Activated T-helper 1 cell treated with Interleukin-2 at 50 U/mL for 16 hours (primary cell): ENCODE measurements around the gene PLEKHG3.
A peak's percentile ranks its signal among the peaks of the same experiment; 100 is the strongest.

Experiments used
- DNase-seq: peaks from one replicate; pipeline ENCODE4 v3.0.0-alpha.2; 2020; ENCODE audit warnings: low read depth

The PLEKHG3 gene

DNA sequence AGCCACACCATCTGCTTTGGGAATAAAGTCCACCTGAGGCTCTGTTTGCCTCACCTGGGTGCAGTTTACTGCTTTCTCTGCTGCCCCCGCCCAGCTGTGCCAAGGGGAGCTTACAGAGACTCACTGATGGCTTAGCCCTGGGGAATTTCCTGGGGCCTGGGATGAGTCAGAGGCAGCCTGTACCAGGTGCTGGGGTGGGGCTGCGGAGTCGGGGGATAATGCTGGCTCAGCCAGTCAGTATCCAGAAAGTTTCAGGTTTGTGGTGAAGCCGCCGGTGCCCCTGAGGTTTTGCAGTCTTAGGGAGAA lies 22.3 kb downstream of the PLEKHG3 start:
- peak; percentile 35 for DNase-seq

DNA sequence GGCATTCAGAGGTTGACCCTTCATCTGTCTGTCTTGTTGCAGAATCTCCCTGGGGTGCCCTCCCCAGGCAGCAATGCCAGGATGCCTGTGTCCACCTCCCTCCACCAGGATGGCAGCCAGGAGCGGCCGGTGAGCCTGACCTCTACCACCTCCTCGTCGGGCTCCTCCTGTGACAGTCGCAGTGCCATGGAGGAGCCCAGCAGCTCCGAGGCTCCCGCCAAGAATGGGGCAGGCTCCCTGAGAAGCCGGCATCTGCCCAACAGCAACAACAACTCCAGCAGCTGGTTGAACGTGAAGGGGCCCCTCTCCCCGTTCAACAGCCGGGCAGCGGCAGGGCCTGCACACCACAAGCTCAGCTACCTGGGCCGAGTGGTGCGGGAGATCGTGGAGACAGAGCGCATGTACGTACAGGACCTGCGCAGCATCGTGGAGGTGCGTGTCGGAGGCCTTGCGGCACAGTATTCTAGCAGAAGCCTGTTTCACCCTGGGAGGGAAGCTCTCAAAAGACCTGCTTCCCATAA lies 23.4 kb downstream of the PLEKHG3 start:
- no peak for DNase-seq

DNA sequence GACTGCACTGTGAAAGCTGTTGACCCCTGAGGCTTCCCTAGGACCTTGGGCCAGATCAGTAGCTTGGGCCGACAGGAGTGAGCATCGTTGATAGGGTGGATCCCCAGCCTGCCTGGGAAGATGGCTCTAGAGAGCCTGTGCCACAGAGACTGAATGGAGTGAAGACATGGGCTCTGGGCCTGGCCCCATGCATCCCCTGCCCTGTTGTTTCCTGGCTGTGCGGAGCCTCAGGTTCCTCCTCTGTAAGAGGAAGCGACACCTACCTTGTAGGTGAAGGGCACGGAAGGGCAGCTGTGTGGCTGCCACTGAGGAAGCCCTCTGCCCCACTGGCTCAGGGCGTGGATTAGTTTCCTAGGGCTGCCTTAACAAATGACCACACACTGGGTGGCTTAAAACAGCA lies 23.9 kb downstream of the PLEKHG3 start:
- DNase-seq = no peak

DNA sequence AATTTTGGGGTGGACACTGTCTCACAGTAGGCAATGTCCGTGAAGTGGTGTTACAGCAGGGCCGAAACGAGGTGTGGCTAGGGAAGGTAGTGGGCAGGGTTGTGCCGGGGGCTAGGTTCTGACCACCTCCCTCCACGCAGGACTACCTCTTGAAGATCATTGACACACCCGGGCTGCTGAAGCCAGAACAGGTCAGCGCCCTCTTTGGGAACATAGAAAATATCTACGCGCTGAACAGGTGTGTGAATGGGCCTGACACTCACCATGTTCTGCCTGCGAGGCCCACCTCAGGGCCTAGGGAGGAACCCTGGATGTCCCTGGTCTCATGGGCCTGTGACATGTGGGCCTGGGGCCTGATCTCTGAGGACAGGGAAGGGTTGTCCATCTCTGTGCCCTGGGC lies 24.6 kb downstream of the PLEKHG3 start:
- DNase-seq = no peak

DNA sequence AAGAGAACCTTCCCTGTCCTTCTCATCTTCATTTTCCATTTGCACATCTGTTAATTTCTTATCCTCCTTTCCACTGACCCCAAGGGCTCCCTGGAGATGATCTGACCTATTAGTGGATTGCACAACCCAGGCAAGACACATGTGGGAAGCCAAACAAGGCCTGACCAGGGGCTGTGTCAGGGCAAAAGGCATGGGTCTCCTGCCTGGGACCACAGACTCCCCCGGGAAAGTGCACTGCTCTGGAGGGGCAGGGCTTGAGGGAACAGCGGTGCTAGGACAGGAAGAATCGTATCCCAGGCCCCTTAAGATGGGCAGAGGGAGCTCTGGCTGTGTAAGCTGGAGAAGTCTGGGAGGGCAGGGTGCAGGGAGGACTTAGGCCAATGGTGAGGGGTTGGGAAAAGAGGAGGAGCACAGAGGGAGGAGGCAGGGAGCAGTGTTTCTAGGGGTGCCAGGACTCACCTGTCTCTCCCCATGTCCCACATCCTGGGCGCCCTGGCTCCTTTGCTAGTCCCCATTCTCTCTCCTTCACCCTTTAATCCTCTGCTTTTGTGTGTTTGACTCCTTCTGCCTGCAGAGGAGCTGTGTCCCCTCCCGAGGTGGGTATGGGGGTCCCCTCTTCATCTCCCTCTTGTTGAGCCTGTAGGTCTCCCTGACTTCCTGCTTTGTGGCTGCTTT lies 25.3 kb downstream of the PLEKHG3 start:
- no peak for DNase-seq

DNA sequence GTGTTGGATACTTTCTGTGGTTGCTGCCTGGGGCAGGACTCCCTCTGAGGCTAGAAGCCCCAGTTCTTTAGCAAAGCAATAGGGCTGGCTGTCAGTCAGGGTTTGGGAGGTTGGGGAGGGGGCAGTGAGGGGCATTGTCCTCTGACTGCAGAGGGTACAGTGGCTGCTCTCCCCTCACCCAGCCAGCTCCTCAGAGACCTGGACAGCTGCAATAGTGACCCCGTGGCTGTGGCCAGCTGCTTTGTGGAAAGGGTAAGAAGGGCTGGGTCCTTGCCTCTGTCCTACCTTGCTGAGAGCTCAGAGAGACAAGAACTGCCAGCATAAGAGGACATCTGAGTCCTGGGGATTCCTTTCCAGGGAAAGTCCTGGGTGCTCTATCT lies 25.8 kb downstream of the PLEKHG3 start:
- DNase-seq = no peak

DNA sequence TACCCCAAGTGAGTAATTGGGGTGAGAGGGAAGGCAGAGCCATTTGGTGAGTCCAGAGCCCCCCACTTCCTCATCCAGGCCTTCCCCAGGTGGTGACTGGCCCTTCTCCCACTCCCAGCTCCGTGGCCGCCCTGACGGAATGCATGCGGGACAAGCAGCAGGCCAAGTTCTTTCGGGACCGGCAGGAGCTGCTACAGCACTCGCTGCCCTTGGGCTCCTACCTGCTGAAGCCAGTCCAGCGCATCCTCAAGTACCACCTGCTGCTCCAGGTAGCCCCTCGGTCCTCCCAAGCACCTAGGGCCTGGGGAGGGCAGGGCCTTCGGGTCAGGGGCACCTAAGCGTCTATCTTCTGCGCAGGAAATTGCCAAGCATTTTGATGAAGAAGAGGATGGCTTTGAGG lies 26.5 kb downstream of the PLEKHG3 start:
- no peak for DNase-seq

DNA sequence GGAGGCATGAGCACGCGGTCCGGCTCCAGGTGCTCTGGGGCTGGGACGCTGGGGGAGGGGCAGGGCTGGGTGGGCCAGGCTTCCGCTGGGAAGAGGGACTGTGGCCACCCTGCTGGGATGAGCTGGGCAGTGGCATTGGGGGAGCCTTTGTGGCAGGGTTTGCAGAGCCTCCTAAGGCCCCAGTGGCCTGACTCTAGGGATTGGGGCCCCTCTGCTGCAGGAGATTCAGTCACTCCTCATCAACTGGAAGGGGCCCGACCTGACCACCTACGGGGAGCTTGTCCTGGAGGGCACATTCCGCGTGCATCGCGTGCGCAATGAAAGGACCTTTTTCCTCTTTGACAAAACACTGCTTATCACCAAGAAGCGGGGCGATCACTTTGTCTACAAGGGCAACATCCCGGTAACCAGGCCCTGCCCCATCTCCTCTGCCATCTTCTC lies 26.9 kb downstream of the PLEKHG3 start:
- no peak for DNase-seq

DNA sequence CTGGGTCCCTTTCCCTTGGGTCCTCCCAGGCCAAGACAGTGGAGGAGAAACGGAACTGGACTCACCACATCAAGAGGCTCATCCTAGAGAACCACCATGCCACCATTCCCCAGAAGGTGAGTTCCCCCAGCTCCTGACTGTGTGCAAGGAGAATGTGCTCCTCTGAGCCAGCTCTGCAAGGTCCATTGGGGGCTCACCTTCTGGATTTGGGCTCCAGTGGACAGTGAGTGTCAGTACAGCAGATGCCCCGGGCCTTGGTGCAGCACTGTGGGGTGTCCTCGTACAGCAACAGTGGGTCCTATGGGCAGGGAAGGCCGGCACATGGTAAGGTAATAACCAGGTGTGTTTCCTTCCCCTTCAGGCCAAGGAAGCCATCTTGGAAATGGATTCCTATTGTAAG lies 27.8 kb downstream of the PLEKHG3 start:
- no peak for DNase-seq

DNA sequence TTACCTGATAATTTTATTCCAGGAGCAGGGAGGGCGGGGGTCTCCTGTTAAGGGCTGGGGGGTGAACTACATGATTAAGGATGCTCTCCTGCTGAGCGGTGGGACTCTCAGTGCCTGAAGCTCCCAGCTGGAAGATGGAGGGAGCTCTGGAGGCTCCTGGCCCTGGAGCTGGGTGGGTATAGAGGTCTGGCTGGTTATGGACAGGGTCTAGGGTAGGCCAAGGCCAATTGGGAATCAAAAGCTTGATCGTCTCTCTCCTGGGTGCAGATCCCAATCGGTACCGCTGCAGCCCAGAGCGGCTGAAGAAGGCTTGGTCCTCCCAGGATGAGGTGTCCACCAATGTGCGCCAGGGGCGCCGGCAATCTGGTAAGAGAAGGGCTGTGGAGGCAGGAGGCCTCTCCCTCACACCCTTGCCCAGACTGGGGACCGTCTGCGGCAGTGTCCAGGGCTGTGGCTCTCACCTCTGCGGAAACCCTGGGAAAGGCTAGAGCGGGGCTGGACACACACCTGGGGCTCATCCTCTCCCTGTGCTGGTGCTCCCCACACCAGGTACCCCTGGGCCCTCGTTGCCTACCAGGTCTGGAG lies 28.4 kb downstream of the PLEKHG3 start:
- DNase-seq = no peak

DNA sequence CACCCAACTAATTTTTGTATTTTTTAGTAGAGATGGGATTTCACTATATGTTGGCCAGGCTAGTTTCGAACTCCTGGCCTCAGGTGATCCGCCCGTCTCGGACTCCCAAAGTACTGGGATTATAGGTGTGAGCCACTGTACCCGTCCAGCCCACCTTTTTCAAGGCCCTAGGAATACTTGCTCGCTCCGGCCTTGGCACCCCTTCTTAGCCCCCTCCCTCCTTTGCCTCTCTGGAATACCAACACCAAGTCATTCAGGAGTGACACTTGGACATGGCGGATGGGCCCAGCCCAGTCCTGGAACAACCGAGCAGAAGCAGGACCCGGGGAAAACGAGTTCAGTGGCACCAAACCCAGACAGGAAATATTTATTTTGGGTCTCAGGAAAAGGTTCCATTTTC lies 29.1 kb downstream of the PLEKHG3 start:
- DNase-seq = no peak

DNA sequence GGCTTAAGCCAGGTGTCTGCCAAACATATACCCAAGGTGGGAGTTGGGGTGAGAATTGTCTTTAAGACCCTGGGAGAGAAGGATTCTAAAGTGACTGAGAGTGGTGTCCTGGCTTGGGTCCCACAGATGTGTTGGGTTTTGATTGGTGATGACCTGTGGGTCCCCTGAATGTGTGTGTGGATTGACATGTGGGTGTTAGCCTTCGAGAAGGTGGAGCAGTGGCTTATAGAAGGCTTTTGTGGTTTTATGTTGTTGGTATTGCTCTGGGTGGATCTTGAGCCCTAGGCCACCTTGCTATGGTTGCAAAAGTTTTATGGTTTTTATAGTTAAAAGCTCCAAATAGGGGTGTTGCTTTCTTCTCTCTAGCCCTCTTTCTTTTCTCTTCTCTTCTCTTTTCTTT lies 29.7 kb downstream of the PLEKHG3 start:
- no peak for DNase-seq

DNA sequence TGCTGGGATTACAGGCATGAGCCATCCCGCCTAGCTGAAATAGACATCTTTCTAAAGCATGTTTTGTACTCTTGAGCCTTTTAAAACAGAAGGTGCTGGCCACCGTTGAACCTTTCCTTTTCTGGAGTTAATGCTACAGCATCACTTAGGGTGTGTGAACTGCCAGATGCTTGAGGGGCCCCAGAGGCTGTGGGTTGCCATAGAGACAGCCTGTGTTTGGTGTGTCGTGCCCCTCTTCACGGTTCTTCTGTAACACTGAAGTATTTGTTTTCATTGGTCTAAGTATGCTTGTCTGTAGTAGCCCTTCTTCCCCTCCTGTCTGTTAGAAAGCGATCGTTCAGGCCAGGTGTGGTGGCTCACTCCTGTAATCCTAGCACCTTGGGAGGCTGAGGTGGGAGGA lies 30.8 kb downstream of the PLEKHG3 start:
- no peak for DNase-seq

DNA sequence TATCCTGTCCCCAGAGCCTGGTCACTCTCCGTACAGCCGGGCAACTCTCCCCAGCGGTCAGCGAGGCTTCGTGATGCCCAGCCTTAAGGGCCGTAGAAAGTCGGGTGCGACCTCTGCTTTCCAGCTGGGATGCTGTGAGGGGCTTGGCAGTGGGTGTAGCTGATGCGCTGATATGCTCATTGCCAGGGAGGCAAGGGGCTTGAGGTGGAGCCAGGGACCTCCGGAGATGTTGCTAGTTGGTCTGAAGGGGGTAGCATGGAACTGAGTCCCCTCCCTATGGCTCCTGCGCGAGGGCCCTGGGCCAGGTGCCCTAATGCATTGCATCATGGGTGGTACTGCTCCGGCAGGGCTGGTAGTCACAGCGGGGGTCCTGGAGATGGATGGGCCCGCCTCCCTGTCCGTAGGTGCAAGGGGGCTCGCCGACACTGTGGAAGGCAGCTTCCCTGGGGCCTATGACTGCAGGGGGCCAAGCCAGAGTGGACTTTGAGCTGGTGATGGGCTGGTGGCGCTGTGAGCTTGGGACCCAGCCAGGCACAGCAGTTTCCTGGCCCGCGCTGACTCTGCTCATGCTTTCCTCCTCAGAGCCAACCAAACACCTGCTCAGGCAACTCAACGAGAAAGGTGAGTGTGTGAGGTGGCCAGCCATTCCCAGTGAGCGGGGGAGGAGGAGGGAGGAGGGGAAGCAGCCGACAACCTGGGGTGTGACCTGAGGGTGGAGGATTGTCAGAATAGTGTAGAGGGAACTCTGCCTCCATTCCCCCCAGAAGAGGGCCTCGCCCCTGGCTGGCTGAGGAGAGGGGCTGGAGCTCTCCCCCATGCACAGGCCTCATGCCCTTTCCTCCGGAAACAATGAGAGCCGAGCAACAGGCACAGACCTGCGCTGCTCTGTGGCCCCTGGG lies 32.3 kb downstream of the PLEKHG3 start:
- DNase-seq = no peak

DNA sequence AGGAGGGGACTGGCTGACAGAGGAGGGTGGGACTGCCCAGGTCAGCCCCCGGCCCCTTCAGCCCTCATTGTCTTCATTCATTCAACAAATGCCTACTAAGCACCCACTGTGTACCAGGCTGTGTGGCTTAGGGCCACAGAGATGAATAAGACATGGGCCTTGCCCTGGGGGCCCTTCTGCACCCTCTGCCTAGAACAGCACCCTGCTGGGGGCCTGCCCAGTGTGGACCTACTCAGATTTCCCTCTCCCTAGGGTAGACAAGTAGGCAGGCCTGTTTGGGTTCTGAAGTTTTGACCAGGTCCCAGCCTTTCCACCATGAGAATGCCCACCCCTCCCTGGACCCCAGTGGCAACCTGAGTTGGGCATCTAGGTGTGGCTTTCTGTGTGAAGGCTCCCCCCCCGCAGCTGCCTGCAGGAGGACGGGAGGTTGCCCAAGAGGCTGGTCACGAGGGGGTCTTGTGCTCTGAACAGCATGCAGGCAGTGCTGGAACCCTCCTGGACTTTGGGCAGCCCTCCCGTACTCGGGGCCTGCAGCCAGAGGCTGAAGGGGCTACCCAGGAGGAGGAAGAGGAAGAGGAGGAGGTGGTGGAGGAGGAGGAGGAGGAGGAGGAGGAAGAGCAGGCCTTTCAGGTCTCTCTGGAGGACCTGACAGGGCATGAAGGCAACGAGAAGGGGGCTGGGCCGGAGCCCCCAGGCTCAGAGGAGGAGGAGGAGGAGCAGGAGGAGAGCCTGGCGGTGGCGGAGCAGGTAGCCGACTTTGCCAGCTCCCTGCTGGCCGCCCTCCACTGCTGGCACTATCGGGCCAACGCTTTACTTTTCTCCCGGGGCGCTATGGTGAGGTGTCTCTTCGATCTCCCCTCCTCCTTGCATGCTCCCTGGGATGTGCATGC lies 33.4 kb downstream of the PLEKHG3 start:
- no peak for DNase-seq

DNA sequence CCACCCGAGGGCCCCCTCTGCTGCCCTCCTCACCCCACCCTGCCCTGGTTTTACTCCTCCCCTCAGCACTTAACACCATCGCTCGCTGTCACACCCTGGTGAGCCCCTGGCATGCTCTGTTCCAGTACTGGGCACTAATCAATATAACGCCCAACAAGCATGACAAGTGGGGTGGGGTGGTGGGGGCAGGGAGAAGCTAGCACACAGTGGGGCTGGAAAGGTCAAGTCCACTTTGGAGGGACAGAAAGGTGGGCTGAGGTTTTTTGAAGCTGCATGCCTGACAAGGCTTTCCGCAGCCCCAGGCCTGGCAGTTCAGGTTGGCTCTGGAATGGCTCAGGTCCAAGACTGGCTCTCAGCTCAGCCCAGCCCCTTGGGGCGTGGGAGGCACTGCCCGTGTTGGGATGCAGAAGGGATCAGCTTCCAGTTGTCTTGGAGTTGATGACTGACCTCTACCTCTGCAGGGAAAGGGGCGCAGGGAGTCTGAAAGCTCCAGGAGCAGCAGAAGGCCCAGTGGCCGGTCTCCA lies 34.1 kb downstream of the PLEKHG3 start:
- DNase-seq = no peak

DNA sequence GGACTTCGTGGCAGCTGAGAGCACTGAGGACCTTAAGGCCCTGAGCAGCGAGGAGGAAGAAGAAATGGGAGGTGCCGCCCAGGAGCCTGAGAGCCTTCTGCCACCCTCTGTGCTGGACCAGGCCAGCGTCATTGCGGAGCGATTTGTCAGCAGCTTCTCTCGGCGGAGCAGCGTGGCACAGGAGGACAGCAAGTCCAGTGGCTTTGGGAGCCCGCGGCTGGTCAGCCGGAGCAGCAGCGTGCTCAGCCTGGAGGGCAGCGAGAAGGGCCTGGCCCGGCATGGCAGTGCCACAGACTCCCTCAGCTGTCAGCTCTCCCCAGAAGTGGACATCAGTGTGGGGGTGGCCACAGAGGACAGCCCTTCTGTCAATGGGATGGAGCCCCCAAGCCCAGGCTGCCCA lies 37.0 kb downstream of the PLEKHG3 start:
- DNase-seq = no peak

DNA sequence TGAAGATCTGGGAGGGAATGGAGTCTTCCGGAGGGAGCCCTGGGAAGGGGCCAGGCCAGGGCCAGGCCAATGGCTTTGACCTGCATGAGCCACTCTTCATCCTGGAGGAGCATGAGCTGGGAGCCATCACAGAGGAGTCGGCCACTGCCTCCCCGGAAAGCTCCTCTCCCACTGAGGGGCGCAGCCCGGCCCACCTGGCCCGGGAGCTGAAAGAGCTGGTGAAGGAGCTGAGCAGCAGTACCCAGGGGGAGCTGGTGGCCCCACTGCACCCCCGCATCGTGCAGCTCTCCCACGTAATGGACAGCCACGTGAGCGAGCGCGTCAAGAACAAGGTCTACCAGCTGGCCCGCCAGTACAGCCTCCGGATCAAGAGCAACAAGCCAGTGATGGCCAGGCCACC lies 37.7 kb downstream of the PLEKHG3 start:
- no peak for DNase-seq

DNA sequence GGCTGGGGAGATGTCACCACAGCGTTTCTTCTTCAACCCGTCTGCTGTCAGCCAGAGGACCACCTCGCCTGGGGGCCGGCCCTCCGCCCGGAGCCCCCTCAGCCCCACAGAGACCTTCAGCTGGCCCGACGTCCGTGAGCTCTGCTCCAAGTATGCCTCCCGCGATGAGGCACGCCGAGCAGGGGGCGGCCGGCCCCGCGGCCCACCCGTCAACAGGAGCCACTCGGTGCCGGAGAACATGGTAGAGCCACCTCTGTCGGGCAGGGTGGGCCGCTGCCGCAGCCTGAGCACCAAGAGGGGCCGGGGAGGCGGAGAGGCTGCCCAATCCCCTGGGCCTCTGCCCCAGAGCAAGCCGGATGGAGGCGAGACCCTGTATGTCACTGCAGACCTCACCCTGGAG lies 38.8 kb downstream of the PLEKHG3 start:
- DNase-seq = no peak

DNA sequence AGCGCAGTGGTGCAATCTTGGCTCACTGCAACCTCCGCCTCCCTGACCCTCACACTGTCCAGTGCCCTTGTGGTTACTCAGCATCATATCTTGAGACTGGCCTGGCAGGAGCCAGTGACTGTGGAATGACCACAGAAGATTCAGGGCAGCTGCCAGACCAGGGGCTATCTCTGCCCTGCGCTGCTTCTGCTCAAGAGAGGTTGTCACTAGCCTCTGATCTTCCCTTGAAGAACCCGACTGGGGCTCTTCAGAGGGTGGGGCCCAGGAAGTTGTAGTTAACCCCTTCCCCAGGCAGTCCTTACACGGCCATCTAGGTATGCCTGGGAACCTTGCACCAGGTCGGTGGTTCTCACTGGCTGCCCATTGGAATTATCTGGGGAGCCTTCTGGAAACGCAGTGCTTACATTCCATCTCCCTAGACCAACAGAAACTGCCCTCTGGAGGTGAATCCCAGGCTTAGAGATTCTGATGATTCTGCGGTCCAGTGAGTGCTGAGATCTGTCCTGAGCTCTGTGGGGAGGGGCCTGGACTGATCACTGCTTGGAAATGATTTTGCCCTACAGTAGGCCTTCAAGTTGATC lies 41.4 kb downstream of the PLEKHG3 start:
- no peak for DNase-seq
